SK-N-SH treated with all-trans-retinoic acid at 6 μM for 48 hours (cell line): Measurements from ENCODE around the gene AZIN2.

Experiments used
- ARNTL ChIP-seq: fragments of 450-650 bp; formaldehyde crosslinking; IDR thresholded peaks from 2 replicates; pipeline ENCODE4 v1.5.0; 2020; ENCODE audit warnings: low read depth, mild to moderate bottlenecking, moderate library complexity, borderline replicate concordance
- ISL1 ChIP-seq: fragments of 250-450 bp; sonication (Bioruptor Pico); IDR thresholded peaks from 2 replicates; pipeline ENCODE4 v2.1.2; 2022; ENCODE audit warnings: mild to moderate bottlenecking, moderate library complexity
- RARB ChIP-seq: fragments of 250-450 bp; sonication (Bioruptor Pico); IDR thresholded peaks from 2 replicates; pipeline ENCODE4 v1.8.0; 2021; ENCODE audit warnings: mild to moderate bottlenecking, moderate library complexity
- TOX ChIP-seq: fragments of 250-450 bp; sonication (Bioruptor Pico); IDR thresholded peaks from 2 replicates; pipeline ENCODE4 v1.8.0; 2021; ENCODE audit warnings: mild to moderate bottlenecking, moderate library complexity, borderline replicate concordance
- ZC3H10 ChIP-seq: fragments of 250-450 bp; sonication (Bioruptor Pico); IDR thresholded peaks from 2 replicates; pipeline ENCODE4 v1.5.1; 2021; ENCODE audit warnings: mild to moderate bottlenecking, moderate library complexity
- ZNF8 ChIP-seq: fragments of 450-650 bp; formaldehyde crosslinking; IDR thresholded peaks from 2 replicates; pipeline ENCODE4 v1.5.0; 2020; ENCODE audit warnings: mild to moderate bottlenecking, moderate library complexity

GRCh38 chr1:33121728-33122127 lies 40.8 kb downstream of the AZIN2 start:
- TF ChIP-seq TOX (no peak), RARB (CRISPR knock-in tag) (no peak), ISL1 (CRISPR knock-in tag) (no peak), ARNTL (CRISPR knock-in tag) (no peak), ZC3H10 (CRISPR knock-in tag) (no peak), ZNF8 (CRISPR knock-in tag) (no peak)
